KOPT-K1 (cell line): ENCODE data around the gene TTYH2.

Experiments used
- H3K27ac ChIP-seq: fragments of 200-600 bp; sonication (generic); 2 replicates; pipeline ENCODE4 v1.5.1; 2016; ENCODE audit warnings: antibody characterized with exemption, mild to moderate bottlenecking, low read depth, low read length; ENCODE audit not compliant: poor library complexity, severe bottlenecking
- H3K36me3 ChIP-seq: fragments of 200-600 bp; sonication (generic); 2 replicates; pipeline ENCODE4 v1.5.1; 2017; ENCODE audit warnings: antibody characterized with exemption, mild to moderate bottlenecking, low read length, moderate library complexity; ENCODE audit not compliant: insufficient read depth
- H3K9me3 ChIP-seq: fragments of 200-600 bp; sonication (generic); 2 replicates; pipeline ENCODE4 v1.5.1; 2017; ENCODE audit warnings: antibody characterized with exemption, low read length, mild to moderate bottlenecking; ENCODE audit not compliant: insufficient read depth, poor library complexity, severe bottlenecking

Gene TTYH2

GRCh38 chr17:74217888-74218287 lies 4.5 kb downstream of the TTYH2 start:
- no peak overlapping the region for H3K27ac ChIP-seq
- no peaks in the 10 kb centered on the region for H3K9me3 ChIP-seq
- no peaks in the 10 kb centered on the region for H3K36me3 ChIP-seq

- Histone ChIP-seq H3K36me3 (no peaks in the 10 kb centered on the region), H3K9me3 (no peaks in the 10 kb centered on the region), H3K27ac (no peak overlapping the region)
Measured at GRCh38 chr17:74218436-74218835, 5.1 kb downstream of the TTYH2 start.

- H3K9me3 ChIP-seq = no peaks in the 10 kb centered on the region
- H3K36me3 ChIP-seq = no peaks in the 10 kb centered on the region
- no peak overlapping the region for H3K27ac ChIP-seq
Measured at GRCh38 chr17:74219576-74220133, 6.3 kb downstream of the TTYH2 start.

DNA sequence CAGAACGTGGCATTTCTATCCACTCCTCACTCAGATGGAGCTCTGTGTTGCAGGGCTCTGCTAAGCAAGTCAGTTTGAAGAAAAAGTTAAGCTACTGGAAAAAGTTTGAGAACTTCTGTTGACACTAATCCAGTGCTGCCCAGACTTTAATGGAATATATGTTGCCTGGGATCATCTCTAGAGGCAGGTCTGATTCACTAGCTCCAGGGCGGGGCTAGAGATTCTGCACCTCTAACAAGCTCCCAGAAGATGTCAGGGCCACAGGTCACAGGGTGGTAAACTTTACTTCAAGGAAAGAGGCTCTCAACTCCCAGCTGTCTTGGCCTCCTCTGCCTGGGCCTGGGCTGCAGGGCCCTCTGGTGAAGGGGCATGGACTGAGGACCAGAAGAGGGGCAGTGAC lies 6.8 kb downstream of the TTYH2 start:
- Histone ChIP-seq H3K27ac (no peak overlapping the region), H3K36me3 (no peaks in the 10 kb centered on the region), H3K9me3 (no peaks in the 10 kb centered on the region)

DNA sequence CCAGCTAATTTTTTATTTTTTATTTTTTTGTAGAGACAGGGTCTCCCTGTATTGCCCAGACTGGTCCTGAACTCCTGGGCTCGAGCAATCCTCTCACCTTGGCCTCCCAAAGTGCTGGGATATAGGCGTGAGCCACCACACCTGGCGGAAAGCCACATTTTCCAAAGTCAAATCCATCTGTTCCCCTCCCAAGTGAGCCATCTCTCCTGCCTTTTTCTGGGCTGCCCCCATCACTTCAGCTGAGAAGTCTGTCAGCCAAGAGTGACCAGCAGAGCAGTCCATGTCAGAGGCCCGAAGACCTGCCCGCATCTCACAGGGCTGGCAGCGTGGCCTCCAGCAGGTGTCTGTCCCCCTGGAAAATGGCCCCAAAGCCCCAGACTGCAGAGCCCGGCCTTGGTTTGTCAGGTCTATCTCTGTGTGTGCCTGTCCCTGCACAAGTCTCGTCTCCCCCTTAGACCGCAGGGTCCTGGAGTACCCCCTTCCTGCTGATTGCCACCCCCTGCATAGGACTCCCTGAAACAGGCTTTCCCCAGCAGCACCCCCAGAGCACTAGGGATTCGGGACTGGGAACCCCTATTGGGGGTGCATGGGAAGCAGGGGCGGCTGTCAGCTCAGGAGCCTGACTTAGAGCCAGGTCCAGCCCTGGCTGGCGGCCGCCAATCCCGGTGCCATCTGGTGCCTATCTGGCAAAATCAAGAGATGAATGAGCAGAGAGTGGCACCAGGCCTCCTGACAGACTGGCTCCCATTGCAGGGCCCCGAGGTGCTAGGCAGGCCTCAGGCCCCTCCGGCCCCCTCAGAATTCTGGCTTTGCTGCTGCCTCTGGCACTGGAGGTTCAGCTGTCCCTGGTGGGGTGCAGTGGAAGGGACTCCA lies 7.8 kb downstream of the TTYH2 start:
- no peak overlapping the region for H3K27ac ChIP-seq
- no peaks in the 10 kb centered on the region for H3K36me3 ChIP-seq
- H3K9me3 ChIP-seq = no peaks in the 10 kb centered on the region

- H3K9me3 ChIP-seq = no peaks in the 10 kb centered on the region
- H3K36me3 ChIP-seq = no peaks in the 10 kb centered on the region
- H3K27ac ChIP-seq = no peak overlapping the region
Measured at GRCh38 chr17:74222399-74222798, 9.0 kb downstream of the TTYH2 start.

DNA sequence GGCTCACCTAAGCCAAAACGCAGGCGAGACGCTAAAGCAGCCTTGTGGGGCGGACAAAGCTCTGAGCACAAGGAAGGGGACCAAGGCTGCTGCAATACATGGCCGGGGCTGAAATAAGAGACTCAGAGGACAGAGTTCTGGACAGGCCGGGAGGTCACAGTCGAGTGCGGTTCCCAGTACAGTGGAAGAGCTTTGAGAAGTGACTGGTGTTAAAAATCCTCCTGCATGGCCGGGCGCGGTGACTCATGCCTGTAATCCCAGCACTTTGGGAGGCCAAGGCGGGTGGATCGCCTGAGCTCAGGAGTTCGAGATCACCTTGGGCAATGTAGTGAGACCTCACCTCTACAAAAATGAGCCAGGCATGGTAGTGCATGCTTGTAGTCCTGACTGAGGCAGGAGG lies 10.5 kb downstream of the TTYH2 start:
- H3K36me3 ChIP-seq = no peaks in the 10 kb centered on the region

GRCh38 chr17:74224959-74225725 lies 11.8 kb downstream of the TTYH2 start:
- H3K27ac ChIP-seq = no peak overlapping the region
- H3K9me3 ChIP-seq = no peaks in the 10 kb centered on the region
- no peaks in the 10 kb centered on the region for H3K36me3 ChIP-seq

More for the DNA sequence above, 10.5 kb downstream of the TTYH2 start:
- Histone ChIP-seq H3K9me3 (no peaks in the 10 kb centered on the region), H3K27ac (no peak overlapping the region)

GRCh38 chr17:74226252-74226651 lies 12.9 kb downstream of the TTYH2 start:
- Histone ChIP-seq H3K36me3 (no peaks in the 10 kb centered on the region), H3K9me3 (no peaks in the 10 kb centered on the region), H3K27ac (no peak overlapping the region)

GRCh38 chr17:74227271-74228080 lies 14.1 kb downstream of the TTYH2 start:
- H3K27ac ChIP-seq = no peak overlapping the region
- no peaks in the 10 kb centered on the region for H3K36me3 ChIP-seq
- no peaks in the 10 kb centered on the region for H3K9me3 ChIP-seq

DNA sequence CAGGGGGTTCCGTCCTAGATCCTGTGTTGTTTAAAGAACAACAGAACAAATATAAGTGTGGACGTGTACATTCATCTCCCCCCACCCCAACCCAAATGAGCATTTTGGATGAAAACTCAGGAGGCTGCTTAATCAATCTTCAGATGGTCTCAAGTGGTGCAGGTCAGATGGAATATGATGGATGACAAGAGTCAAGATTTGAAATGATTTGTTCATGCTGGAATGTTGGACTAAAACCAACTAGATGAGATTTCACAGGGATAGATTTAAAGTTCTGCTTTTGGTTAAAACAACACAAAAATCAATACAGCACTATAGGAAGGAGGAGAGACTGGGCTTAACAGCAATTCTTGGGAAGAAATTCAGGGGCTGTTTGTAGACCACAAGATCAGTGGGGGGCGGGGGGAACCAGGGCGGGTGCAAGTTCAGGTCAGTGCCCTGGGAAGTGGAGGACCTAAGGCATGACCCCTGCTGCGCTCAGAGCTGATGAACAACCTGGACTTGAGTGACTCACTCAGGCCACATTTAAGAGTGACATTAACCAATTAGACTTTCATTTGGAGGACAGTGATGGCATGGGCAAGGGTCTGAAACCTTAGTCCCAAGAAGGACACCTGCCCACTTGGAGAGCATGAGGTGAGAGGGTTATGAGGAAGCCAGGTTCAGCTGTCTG lies 15.1 kb downstream of the TTYH2 start:
- Histone ChIP-seq H3K9me3 (no peaks in the 10 kb centered on the region), H3K27ac (no peak overlapping the region), H3K36me3 (no peaks in the 10 kb centered on the region)

- no peaks in the 10 kb centered on the region for H3K9me3 ChIP-seq
- no peak overlapping the region for H3K27ac ChIP-seq
- H3K36me3 ChIP-seq = no peaks in the 10 kb centered on the region
Measured at GRCh38 chr17:74230896-74231295, 17.5 kb downstream of the TTYH2 start.

DNA sequence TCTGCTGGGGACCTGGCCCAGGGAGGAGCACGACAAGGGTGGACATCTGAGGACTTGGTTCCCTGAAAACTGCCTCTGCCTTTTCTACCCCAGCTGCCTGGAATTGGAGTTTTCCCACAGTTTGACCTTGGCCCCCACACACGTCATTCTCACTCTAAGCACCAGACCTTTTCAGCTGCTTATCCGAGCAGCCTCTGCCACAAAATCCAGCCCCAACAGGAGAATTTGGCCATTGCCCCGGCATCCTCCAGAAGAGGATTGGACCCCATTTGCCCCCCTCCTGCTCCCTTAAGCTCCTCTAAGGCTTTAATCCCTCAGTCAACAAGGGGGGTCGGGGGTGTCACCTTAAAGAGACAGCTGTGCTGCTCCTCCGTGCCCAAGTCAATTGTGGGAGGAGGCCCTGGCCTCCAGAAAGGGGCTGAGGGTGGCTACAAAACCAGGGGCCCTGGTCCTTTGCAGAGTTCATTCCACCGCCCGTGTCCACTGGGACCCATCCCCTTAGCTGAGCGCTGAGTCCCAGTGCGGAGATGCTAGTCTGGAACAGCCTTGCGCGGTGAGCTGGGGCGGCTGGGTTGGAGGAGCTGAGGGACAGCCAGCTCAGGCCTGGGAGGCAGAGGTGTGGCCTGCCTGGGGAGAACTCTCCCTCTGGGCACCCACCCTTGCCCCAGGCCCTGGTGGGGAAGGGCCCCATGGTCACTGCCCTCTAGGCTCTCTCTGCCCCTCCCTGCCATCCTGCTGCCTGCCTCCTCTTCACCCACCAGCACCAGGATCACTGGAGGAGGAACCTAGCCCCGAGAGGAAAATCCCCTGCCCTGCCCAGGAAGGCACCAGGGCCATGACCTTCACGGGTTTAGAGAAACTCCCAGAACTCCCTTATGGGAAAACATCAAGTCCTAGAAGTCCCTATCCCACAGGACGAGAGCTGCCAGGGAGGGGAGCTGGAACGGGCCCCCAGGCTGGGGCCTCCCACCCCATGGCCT lies 18.8 kb downstream of the TTYH2 start:
- H3K36me3 ChIP-seq = no peaks in the 10 kb centered on the region
- H3K9me3 ChIP-seq = no peaks in the 10 kb centered on the region
- no peak overlapping the region for H3K27ac ChIP-seq
